ENCODE measurements around the gene HIF3A.

HIF3A gene

DNA sequence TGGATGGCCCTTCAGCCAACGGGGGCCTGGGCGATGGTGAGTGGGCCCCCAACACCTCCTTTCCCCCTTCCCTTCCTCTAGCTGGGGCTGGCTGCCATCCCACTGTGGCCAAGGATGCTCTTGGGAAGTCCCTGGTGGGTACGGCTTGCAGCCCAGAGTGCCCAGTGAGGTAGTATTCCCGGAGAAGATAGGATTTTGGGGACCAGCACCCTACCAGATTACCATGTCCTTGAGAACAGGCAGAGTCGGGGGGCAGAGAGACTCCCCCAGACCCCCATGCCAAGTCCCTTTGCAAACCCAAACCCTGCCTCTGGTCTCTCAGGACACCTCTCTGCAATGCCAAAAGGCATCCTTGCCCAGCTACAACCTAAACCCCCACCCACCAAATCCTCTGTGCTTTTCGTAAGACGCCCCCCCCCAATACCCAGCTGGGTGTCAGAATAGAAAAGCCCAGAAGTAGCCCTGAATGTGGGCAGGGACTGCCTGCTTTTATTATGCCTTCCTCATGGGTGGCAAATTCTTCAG lies 1.7 kb downstream of the HIF3A start:
- no peaks in the 10 kb centered on the region for H3K36me3 ChIP-seq (ENCODE audit: control insufficient read depth, insufficient read depth, low read length)
- no peak for DNase-seq (ENCODE audit: extremely low read depth, insufficient read length)
- no peak for TF ChIP-seq CTCF (IDR thresholded peaks at IDR 0.05; ENCODE audit: insufficient read depth, low read length, poor library complexity, severe bottlenecking)
- no peaks in the 10 kb centered on the region; the same call in none of the 2 replicates for H3K27me3 ChIP-seq (replicated peaks; ENCODE audit: control insufficient read depth, insufficient read depth, low read length)
- H3K4me3 ChIP-seq (replicated peaks; ENCODE audit: low read depth, low read length) = no peak overlapping the region

- no peak for TF ChIP-seq CTCF (IDR thresholded peaks at IDR 0.05; ENCODE audit: insufficient read depth, low read length, poor library complexity, severe bottlenecking)
- DNase-seq (ENCODE audit: extremely low read depth, insufficient read length) = no peak
- no peak overlapping the region for H3K4me3 ChIP-seq (replicated peaks; ENCODE audit: low read depth, low read length)
- no peaks in the 10 kb centered on the region for H3K36me3 ChIP-seq (ENCODE audit: control insufficient read depth, insufficient read depth, low read length)
- no peaks in the 10 kb centered on the region; the same call in none of the 2 replicates for H3K27me3 ChIP-seq (replicated peaks; ENCODE audit: control insufficient read depth, insufficient read depth, low read length)
These were observed 2.2 kb downstream of the HIF3A start for GRCh38 chr19:46299004-46299509.

DNA sequence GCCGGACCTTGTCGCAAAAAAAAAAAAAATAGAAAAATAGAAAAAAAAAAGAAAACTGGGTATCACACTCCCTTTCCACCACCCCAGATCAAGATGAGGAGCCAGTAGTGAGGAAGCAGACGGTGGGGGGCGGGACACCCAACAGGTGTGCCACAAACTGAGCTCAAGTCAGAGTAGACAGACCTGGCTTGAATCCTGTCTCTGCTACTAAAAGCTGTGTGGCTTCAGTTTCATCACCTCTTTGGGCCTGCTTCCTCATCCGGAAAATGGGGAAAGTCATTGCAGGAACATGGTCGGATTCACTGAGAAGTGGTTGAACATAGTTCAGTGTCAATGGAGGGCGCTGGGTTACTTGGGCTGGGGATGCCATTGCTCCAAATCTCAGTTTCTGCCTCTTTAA lies 2.9 kb downstream of the HIF3A start:
- Histone ChIP-seq H3K36me3 (ENCODE audit: control insufficient read depth, insufficient read depth, low read length) (no peaks in the 10 kb centered on the region), H3K27me3 (replicated peaks; ENCODE audit: control insufficient read depth, insufficient read depth, low read length) (no peaks in the 10 kb centered on the region; the same call in none of the 2 replicates), H3K4me3 (replicated peaks; ENCODE audit: low read depth, low read length) (no peak overlapping the region)
- no peak for TF ChIP-seq CTCF (IDR thresholded peaks at IDR 0.05; ENCODE audit: insufficient read depth, low read length, poor library complexity, severe bottlenecking)
- DNase-seq (ENCODE audit: extremely low read depth, insufficient read length) = no peak

- TF ChIP-seq CTCF (IDR thresholded peaks at IDR 0.05; ENCODE audit: insufficient read depth, low read length, poor library complexity, severe bottlenecking) = no peak
- no peak for DNase-seq (ENCODE audit: extremely low read depth, insufficient read length)
These were observed 6.5 kb downstream of the HIF3A start for GRCh38 chr19:46303322-46303690.

DNA sequence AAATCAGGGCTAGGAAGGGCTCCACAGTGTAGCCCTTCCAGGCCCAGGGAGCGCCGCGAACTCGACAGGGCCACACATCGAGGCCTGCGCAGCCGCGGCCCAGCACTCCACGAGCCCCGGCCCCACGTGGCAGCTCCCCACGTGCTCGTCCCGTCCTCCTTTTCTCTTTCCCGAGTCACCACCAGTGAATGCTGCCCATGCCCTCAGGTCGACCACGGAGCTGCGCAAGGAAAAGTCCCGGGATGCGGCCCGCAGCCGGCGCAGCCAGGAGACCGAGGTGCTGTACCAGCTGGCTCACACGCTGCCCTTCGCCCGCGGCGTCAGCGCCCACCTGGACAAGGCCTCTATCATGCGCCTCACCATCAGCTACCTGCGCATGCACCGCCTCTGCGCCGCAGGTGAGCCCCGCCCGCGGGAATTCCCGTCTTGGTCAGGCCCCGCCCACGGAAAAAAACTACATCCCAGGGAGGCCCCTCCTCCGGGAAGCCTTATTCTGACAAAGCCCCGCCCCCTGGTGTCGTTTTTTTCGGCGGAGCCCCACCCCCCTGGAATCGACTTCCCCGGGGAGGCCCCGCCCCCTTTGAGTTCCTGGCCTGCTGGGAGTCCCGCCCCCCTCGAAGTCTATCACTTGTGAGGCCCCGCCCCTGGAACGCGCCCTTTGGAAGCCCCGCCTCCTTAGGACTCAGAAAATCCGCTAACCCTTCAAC lies 7.0 kb downstream of the HIF3A start:
- Histone ChIP-seq H3K36me3 (ENCODE audit: control insufficient read depth, insufficient read depth, low read length) (no peaks in the 10 kb centered on the region), H3K4me3 (replicated peaks; ENCODE audit: low read depth, low read length) (no peak overlapping the region), H3K27me3 (replicated peaks; ENCODE audit: control insufficient read depth, insufficient read depth, low read length) (no peaks in the 10 kb centered on the region)
- no peak for TF ChIP-seq CTCF (IDR thresholded peaks at IDR 0.05; ENCODE audit: insufficient read depth, low read length, poor library complexity, severe bottlenecking)
- DNase-seq (ENCODE audit: extremely low read depth, insufficient read length) = no peak

More at GRCh38 chr19:46303322-46303690, 6.5 kb downstream of the HIF3A start:
- no peaks in the 10 kb centered on the region; the same call in 1 of the 2 replicates for H3K27me3 ChIP-seq (replicated peaks; ENCODE audit: control insufficient read depth, insufficient read depth, low read length)
- H3K4me3 ChIP-seq (replicated peaks; ENCODE audit: low read depth, low read length) = no peak overlapping the region
- no peaks in the 10 kb centered on the region for H3K36me3 ChIP-seq (ENCODE audit: control insufficient read depth, insufficient read depth, low read length)

Data from GM06990 (cell line).